ENCODE data around the gene NOTUM. TPM values are rescaled to one million over a fixed set of nuclear protein-coding genes. Genes with fewer than 3 reads are reported as not detected.
A peak's percentile ranks its signal among the peaks of the same experiment; 100 is the strongest.

NOTUM gene
- total RNA-seq, 2 experiments from 2014 or later: 0.15 TPM; not detected in 1

DNA sequence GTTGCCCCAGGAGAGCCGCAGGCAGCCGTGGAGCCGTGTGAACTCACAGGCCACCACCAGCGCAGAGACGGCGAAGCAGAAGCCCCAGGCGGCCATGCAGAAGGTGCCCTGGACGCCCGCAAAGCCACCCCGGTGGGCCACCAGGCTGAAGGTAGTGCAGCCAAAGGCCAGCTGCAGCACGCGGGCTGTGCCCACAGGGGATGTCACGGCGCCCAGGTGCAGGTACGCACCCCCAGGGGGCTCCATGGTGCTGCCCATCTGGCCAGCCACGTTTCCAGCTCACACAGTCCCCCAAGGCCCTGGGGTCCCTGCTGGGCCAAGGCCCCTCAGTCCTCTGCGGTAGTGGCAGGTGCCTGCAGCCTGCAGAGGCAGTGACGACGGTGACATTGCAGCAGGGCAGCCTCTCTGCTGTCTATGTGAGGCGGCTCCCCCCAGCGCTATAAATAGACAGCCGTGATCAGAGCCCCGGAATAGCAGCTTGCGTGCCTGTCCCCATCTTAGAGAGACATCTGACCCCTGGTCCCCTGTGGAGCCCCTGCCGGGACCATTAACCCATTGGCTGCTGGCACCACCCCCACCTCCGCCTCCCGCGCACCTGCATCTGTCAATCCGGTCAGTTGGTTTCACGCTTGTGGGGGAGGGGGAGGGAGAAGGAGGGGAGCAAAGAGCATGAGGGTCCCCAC, 19.4 kb downstream of the NOTUM start:
- H3K9me3 Mint-ChIP-seq: no peaks in the 10 kb centered on the region
- no peaks in the 10 kb centered on the region for H3K27me3 Mint-ChIP-seq
- no peak overlapping the region for H3K4me3 Mint-ChIP-seq
- no peaks in the 10 kb centered on the region for H3K36me3 Mint-ChIP-seq (ENCODE audit: low read depth)
- POLR2A ChIA-PET: no interaction called here
- CTCF ChIA-PET: no interaction called here
- H3K27ac Mint-ChIP-seq: no peak overlapping the region
- DNase-seq: no peak
- H3K4me1 Mint-ChIP-seq: peaks cover 7% of the 10 kb centered on the region

DNA sequence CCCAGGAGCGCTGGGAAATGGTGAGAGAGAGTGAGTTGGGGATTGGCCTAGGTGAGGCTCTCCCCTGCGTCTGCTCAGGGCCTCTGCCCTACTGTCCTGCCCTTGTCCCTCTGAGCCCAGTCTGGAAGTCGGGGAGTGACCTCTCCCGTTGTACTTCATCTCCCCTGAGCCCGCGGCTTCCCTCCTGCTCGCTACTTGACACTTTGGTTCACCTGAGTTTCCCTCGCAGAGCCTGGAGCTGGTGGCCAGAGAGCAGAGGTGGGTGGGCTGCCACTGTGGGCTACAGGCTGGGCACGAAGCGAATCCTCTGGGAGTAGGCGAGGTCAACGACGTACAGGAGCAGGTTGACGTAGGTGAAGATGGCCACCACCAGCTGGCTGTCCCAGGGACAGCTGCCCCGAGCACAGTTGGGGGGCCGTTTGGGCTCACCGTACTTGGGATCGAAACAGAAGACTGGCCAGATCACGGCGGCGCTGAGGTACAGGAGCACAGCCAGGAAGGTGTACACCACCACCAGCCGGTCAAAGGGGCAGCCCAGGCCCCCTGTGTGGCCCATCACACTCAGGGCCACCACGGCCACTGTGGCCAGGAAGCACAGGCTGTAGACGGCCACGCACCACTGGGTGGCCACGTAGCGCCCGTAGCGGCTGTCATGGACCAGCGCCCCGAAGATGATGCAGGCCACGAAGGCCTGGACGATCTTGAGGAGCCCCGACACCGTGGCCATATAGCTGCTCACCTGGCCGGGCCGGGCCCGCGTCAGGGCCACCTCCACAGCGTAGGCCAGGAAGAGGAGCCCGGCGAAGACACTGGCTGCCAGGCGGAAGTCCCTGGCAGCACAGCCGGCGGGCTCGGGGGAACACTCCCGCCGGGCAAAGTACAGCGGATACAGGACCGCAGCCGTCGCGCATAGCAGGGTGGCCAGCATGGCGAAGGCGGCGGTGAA, 20.2 kb downstream of the NOTUM start:
- no peak overlapping the region for H3K27ac Mint-ChIP-seq
- H3K9me3 Mint-ChIP-seq: no peaks in the 10 kb centered on the region
- no peaks in the 10 kb centered on the region for H3K36me3 Mint-ChIP-seq (ENCODE audit: low read depth)
- peaks cover 13% of the 10 kb centered on the region for H3K4me1 Mint-ChIP-seq
- no peaks in the 10 kb centered on the region for H3K27me3 Mint-ChIP-seq
- no peak for DNase-seq
- POLR2A ChIA-PET: no interaction called here
- CTCF ChIA-PET: no interaction called here
- H3K4me3 Mint-ChIP-seq: no peak overlapping the region

GRCh38 chr17:81939881-81940385, 21.1 kb downstream of the NOTUM start:
- Mint-ChIP-seq H3K4me3 (no peak overlapping the region), H3K4me1 (peaks cover 16% of the 10 kb centered on the region), H3K27me3 (no peaks in the 10 kb centered on the region), H3K36me3 (ENCODE audit: low read depth) (no peaks in the 10 kb centered on the region), H3K9me3 (no peaks in the 10 kb centered on the region), H3K27ac (no peak overlapping the region)
- ChIA-PET CTCF (no interaction called here), POLR2A (interaction anchor here (1.0 kb wide), 1 partner anchor 70 kb away, joined by 3 read pairs; no protein-coding TSS in a partner anchor)
- DNase-seq: no peak

DNA sequence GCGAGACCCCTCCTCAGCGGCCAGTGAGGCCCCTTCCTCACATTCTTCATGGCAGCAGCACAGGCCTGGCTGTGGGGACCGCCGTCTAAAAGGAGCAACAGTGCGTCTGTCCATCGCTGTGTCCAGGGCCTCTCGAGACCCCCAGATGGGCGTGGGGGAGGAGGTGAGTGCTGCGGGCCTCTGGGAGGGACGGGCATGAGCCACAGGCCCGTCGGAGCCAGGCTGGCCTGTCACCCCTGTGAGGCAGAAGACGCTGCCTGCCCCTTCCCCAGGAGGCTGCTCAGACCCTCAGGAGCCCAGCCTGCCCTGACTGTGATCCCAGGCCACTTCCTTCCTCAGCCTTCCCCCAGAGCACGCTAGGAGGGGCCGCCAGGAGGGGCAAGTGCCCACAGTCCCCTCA, 21.8 kb downstream of the NOTUM start:
- H3K27me3 Mint-ChIP-seq: no peaks in the 10 kb centered on the region
- peaks cover 16% of the 10 kb centered on the region for H3K4me1 Mint-ChIP-seq
- no peak overlapping the region for H3K27ac Mint-ChIP-seq
- no peak for DNase-seq
- no peaks in the 10 kb centered on the region for H3K36me3 Mint-ChIP-seq (ENCODE audit: low read depth)
- ChIA-PET POLR2A (interaction anchor here (1.0 kb wide), 1 partner anchor 69 kb away, joined by 3 read pairs; no protein-coding TSS in a partner anchor), CTCF (no interaction called here)
- H3K4me3 Mint-ChIP-seq: no peak overlapping the region
- no peaks in the 10 kb centered on the region for H3K9me3 Mint-ChIP-seq

DNA sequence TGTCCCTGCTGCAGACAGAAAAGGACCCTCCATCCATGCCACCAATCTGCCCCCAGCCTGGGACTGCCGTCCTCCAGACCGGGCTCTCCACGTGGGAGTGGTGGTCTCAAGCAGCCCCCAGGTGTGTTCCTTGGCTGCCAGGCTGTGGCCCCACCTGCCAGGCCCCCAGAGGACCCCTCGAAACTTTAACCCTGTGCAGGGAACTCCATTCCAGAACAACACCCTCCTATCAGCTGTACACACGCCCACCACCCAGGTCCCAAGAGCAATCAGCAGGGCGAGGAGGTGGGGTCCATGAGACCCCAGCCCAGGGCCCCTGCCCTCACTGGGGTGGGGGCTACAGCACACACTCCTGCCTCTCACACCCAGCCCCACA, 25.3 kb downstream of the NOTUM start:
- no peak overlapping the region for H3K27ac Mint-ChIP-seq
- no peak for DNase-seq
- H3K4me1 Mint-ChIP-seq: peaks cover 16% of the 10 kb centered on the region
- ChIA-PET CTCF (interaction anchor here (1.6 kb wide), 1 partner anchor 18 kb away, joined by 4 read pairs; no protein-coding TSS in a partner anchor), POLR2A (interaction anchor here (0.6 to 1.4 kb wide), 6 partner anchors 9 to 69 kb away, joined by 3 to 5 read pairs (median 3); partner anchors contain the start of genes MAFG and SIRT7)
- no peaks in the 10 kb centered on the region for H3K9me3 Mint-ChIP-seq
- H3K36me3 Mint-ChIP-seq (ENCODE audit: low read depth): no peaks in the 10 kb centered on the region
- H3K4me3 Mint-ChIP-seq: peak overlapping the region; percentile 65
- H3K27me3 Mint-ChIP-seq: no peaks in the 10 kb centered on the region

GRCh38 chr17:81934850-81935708, 25.9 kb downstream of the NOTUM start:
- ChIA-PET POLR2A (interaction anchor here (0.6 to 1.3 kb wide), 2 partner anchors 8 to 55 kb away, joined by 3 read pairs; partner anchors contain the start of gene MAFG), CTCF (no interaction called here)
- peaks cover 16% of the 10 kb centered on the region for H3K4me1 Mint-ChIP-seq
- no peaks in the 10 kb centered on the region for H3K27me3 Mint-ChIP-seq
- H3K9me3 Mint-ChIP-seq: no peaks in the 10 kb centered on the region
- H3K27ac Mint-ChIP-seq: no peak overlapping the region
- no peaks in the 10 kb centered on the region for H3K36me3 Mint-ChIP-seq (ENCODE audit: low read depth)
- no peak overlapping the region for H3K4me3 Mint-ChIP-seq
- DNase-seq: no peak

DNA sequence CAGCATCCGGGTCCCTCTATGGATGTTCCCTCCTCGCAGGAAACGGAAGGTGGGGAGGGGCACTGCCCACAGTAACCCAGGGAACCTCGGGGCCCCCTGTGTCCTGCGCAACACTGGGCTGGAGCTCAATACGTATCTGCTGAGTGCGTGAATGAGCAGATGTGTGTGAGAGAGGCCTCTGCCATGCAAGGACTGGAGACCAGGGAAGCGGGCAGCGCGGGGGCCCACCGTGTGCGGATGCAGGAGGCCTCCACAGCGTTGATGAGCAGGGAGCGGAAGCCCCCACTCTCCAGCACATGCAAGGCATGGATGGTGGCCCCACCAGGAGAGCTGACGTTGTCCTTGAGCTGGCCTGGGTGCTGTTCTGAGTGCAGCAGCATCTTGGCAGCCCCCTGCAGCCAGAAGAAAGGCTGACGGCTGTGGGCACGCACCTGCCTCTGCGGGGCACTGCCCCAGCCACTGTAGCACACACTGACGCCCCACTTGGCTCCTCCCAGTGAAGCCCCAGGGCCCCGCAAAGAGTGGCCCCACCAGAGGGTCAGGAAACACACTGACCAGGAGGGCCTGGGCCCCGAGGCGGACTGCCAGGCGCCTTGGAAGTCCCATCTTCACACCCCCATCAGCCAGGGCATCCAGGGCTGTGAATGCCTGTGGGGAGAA, 26.8 kb downstream of the NOTUM start:
- ChIA-PET CTCF (no interaction called here), POLR2A (no interaction called here)
- DNase-seq: no peak
- Mint-ChIP-seq H3K4me1 (peaks cover 16% of the 10 kb centered on the region), H3K27me3 (no peaks in the 10 kb centered on the region), H3K36me3 (ENCODE audit: low read depth) (no peaks in the 10 kb centered on the region), H3K27ac (no peak overlapping the region), H3K9me3 (no peaks in the 10 kb centered on the region), H3K4me3 (no peak overlapping the region)

DNA sequence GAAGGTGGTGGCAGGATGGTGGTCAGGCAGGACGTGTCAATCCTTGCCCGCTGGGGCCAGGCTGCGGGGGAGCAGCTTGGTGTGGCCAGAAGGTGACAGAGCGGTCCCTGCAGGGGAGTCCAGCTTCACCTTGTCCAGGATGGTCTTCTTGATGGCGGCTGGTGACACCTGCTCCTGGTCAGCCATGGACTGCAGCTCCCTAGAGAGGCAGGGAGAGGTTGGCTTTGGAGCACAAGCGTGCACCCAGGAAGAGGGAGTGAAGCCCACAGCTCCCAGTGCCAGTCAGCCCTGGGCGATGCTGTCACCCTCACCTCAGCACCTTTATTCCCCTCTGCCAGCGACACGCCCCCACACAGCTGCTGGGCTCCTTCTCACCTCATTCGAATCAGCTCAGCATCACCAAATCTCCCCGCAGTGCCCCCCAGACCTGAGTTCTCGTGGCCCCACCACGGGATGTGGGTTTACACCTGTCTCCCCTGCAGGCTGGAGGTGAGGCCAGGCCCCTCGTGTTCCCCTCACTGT, 27.7 kb downstream of the NOTUM start:
- DNase-seq: no peak
- peaks cover 17% of the 10 kb centered on the region for H3K4me1 Mint-ChIP-seq
- CTCF ChIA-PET: no interaction called here
- POLR2A ChIA-PET: no interaction called here
- H3K27me3 Mint-ChIP-seq: peaks cover 4% of the 10 kb centered on the region
- no peak overlapping the region for H3K4me3 Mint-ChIP-seq
- no peak overlapping the region for H3K27ac Mint-ChIP-seq
- H3K36me3 Mint-ChIP-seq (ENCODE audit: low read depth): no peaks in the 10 kb centered on the region
- H3K9me3 Mint-ChIP-seq: no peaks in the 10 kb centered on the region

DNA sequence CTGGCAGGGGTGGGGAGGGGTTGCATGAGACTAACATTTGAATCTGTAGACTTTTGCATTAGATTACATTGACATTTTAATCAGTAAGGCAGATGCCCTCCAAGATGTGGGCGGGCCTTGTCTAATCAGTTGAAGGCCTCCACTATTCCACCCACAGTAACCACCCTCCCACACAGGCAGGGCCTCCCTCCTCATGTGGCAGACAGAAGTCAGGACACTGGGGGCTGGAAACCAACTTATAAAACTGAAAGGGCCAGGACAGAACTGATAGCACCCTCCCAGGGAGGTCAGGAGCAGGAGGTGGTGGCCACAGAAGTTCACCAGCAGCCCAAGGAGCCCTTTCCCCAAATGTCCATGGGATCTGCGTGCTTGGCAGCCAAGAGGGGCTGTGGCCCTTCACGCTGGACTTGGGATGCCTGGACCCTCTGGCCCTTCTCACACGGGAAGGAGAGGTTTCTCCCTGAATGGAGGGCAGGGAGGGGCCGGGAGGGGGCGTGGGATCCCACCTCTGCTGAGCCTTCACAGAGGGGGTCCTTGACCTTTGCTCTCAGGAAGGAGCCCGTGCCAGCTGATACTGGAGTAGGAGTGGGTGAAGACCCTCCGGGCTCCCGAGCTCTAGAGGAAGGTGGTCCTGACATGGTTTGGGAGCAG, 28.5 kb downstream of the NOTUM start:
- Mint-ChIP-seq H3K27ac (no peak overlapping the region), H3K4me3 (no peak overlapping the region), H3K27me3 (peaks cover 4% of the 10 kb centered on the region), H3K4me1 (peaks cover 12% of the 10 kb centered on the region), H3K36me3 (ENCODE audit: low read depth) (no peaks in the 10 kb centered on the region), H3K9me3 (no peaks in the 10 kb centered on the region)
- POLR2A ChIA-PET: no interaction called here
- CTCF ChIA-PET: interaction anchor here (1.0 kb wide), 1 partner anchor 27 kb away, joined by 3 read pairs; no protein-coding TSS in a partner anchor
- no peak for DNase-seq

- Mint-ChIP-seq H3K9me3 (no peaks in the 10 kb centered on the region), H3K4me3 (no peak overlapping the region), H3K27ac (no peak overlapping the region), H3K27me3 (peaks cover 4% of the 10 kb centered on the region), H3K36me3 (ENCODE audit: low read depth) (no peaks in the 10 kb centered on the region), H3K4me1 (peaks cover 11% of the 10 kb centered on the region)
- ChIA-PET CTCF (interaction anchor here (1.0 kb wide), 1 partner anchor 28 kb away, joined by 3 read pairs; no protein-coding TSS in a partner anchor), POLR2A (no interaction called here)
- no peak for DNase-seq
These were observed 29.2 kb downstream of the NOTUM start for GRCh38 chr17:81931557-81932332.

GRCh38 chr17:81931189-81931556, 29.8 kb downstream of the NOTUM start:
- Mint-ChIP-seq H3K27me3 (peaks cover 4% of the 10 kb centered on the region), H3K27ac (no peak overlapping the region), H3K4me1 (peaks cover 11% of the 10 kb centered on the region), H3K36me3 (ENCODE audit: low read depth) (peaks cover 4% of the 10 kb centered on the region), H3K4me3 (no peak overlapping the region), H3K9me3 (no peaks in the 10 kb centered on the region)
- ChIA-PET POLR2A (no interaction called here), CTCF (no interaction called here)
- no peak for DNase-seq
